MM.1S (cell line): ENCODE data around the gene KLHL3.

Source experiments
- DNase-seq: peaks from one replicate; pipeline ENCODE4 v3.0.0-alpha.2; 2015
- H2AFZ ChIP-seq: fragments of 300-600 bp; sonication (generic); 2 replicates; pipeline ENCODE4 v1.6.0; 2016; ENCODE audit warnings: antibody characterized with exemption, low read length
- H3F3A ChIP-seq: fragments of 300-600 bp; sonication (generic); 2 replicates; pipeline ENCODE4 v1.6.1; 2016; ENCODE audit warnings: mild to moderate bottlenecking, antibody characterized with exemption, low read length, moderate library complexity, mixed read lengths; ENCODE audit not compliant: insufficient read depth
- H3K27ac ChIP-seq: fragments of 300-600 bp; sonication (generic); 2 replicates; pipeline ENCODE4 v1.5.1; 2016; ENCODE audit warnings: mild to moderate bottlenecking, low read length
- H3K27me3 ChIP-seq: fragments of 300-600 bp; sonication (generic); replicated peaks from 2 replicates; pipeline ENCODE4 v1.6.0; 2016; ENCODE audit warnings: low read length; ENCODE audit not compliant: insufficient read depth
- H3K36me3 ChIP-seq: fragments of 300-600 bp; sonication (generic); replicated peaks from 2 replicates; pipeline ENCODE4 v1.6.1; 2016; ENCODE audit warnings: mild to moderate bottlenecking, low read length, mixed read lengths; ENCODE audit not compliant: insufficient read depth
- H3K4me1 ChIP-seq: fragments of 300-600 bp; sonication (generic); 2 replicates; pipeline ENCODE4 v1.6.1; 2016; ENCODE audit warnings: low read length, mixed read lengths
- H3K4me2 ChIP-seq: fragments of 300-600 bp; sonication (generic); 2 replicates; pipeline ENCODE4 v1.6.0; 2016; ENCODE audit warnings: low read depth, low read length
- H3K4me3 ChIP-seq: fragments of 300-600 bp; sonication (generic); 2 replicates; pipeline ENCODE4 v1.5.1; 2016; ENCODE audit warnings: low read length, mixed read lengths
- H3K79me2 ChIP-seq: fragments of 300-600 bp; sonication (generic); 2 replicates; pipeline ENCODE4 v1.6.1; 2016; ENCODE audit warnings: mixed run types, low read length, mixed read lengths
- H3K9ac ChIP-seq: fragments of 300-600 bp; sonication (generic); 2 replicates; pipeline ENCODE4 v1.6.1; 2016; ENCODE audit warnings: low read length, mixed read lengths
- H3K9me2 ChIP-seq: fragments of 300-600 bp; sonication (generic); replicated peaks from 2 replicates; pipeline ENCODE4 v1.6.1; 2016; ENCODE audit warnings: mild to moderate bottlenecking, low read length, mixed read lengths; ENCODE audit not compliant: insufficient read depth
- H3K9me3 ChIP-seq: fragments of 300-600 bp; sonication (generic); replicated peaks from 2 replicates; pipeline ENCODE4 v1.6.1; 2016; ENCODE audit warnings: mild to moderate bottlenecking, low read length, mixed read lengths; ENCODE audit not compliant: insufficient read depth
- H4K20me1 ChIP-seq: fragments of 300-600 bp; sonication (generic); 2 replicates; pipeline ENCODE4 v1.6.1; 2016; ENCODE audit warnings: mild to moderate bottlenecking, low read length, moderate library complexity, mixed read lengths; ENCODE audit not compliant: insufficient read depth
- CTCF ChIP-seq: fragments of 300-600 bp; sonication (generic); IDR thresholded peaks from 2 replicates; pipeline ENCODE4 v1.5.1; 2016; ENCODE audit warnings: antibody characterized with exemption, low read length, mixed read lengths
- EZH2 ChIP-seq: fragments of 300-600 bp; sonication (generic); optimal IDR thresholded peaks from 2 replicates; pipeline ENCODE3; 2017; ENCODE audit warnings: low read depth, mild to moderate bottlenecking, antibody characterized with exemption, low read length, mixed read lengths
- EZH2phosphoT487 ChIP-seq: fragments of 300-600 bp; sonication (generic); IDR thresholded peaks from 2 replicates; pipeline ENCODE4 v1.6.1; 2018; ENCODE audit warnings: antibody characterized with exemption, low read length

The KLHL3 gene

GRCh38 chr5:137589185-137589584 is 146.7 kb downstream of the KLHL3 start:
- Histone ChIP-seq H3K27me3 (no peaks in the 10 kb centered on the region), H3F3A (no peaks in the 10 kb centered on the region), H3K79me2 (no peaks in the 10 kb centered on the region), H3K4me1 (no peaks in the 10 kb centered on the region), H3K4me2 (no peak overlapping the region), H3K36me3 (no peaks in the 10 kb centered on the region), H3K4me3 (no peak overlapping the region), H3K27ac (no peak overlapping the region), H3K9ac (no peak overlapping the region), H3K9me2 (no peaks in the 10 kb centered on the region), H2AFZ (no peak overlapping the region), H4K20me1 (no peaks in the 10 kb centered on the region), H3K9me3 (no peaks in the 10 kb centered on the region)
- TF ChIP-seq EZH2 (no peak), CTCF (no peak), EZH2phosphoT487 (no peak)
- DNase-seq: no peak

GRCh38 chr5:137587919-137588318 is 148.0 kb downstream of the KLHL3 start:
- no peaks in the 10 kb centered on the region for H3K9me2 ChIP-seq
- H3F3A ChIP-seq: no peaks in the 10 kb centered on the region
- no peak overlapping the region for H3K4me2 ChIP-seq
- H3K4me1 ChIP-seq: no peaks in the 10 kb centered on the region
- no peaks in the 10 kb centered on the region for H3K79me2 ChIP-seq
- H3K36me3 ChIP-seq: no peaks in the 10 kb centered on the region
- H2AFZ ChIP-seq: no peak overlapping the region
- TF ChIP-seq EZH2phosphoT487: no peak
- no peak for TF ChIP-seq EZH2
- no peak for TF ChIP-seq CTCF
- H3K9me3 ChIP-seq: no peaks in the 10 kb centered on the region
- H4K20me1 ChIP-seq: no peaks in the 10 kb centered on the region
- H3K9ac ChIP-seq: no peak overlapping the region
- no peak for DNase-seq
- H3K27ac ChIP-seq: no peak overlapping the region
- H3K27me3 ChIP-seq: no peaks in the 10 kb centered on the region
- H3K4me3 ChIP-seq: no peak overlapping the region

- Histone ChIP-seq H3K4me3 (no peak overlapping the region), H4K20me1 (no peaks in the 10 kb centered on the region), H2AFZ (no peak overlapping the region), H3K36me3 (no peaks in the 10 kb centered on the region), H3K79me2 (no peaks in the 10 kb centered on the region), H3K9me3 (no peaks in the 10 kb centered on the region), H3F3A (no peaks in the 10 kb centered on the region), H3K27me3 (no peaks in the 10 kb centered on the region), H3K4me1 (no peaks in the 10 kb centered on the region), H3K4me2 (no peak overlapping the region), H3K27ac (no peak overlapping the region), H3K9ac (no peak overlapping the region), H3K9me2 (no peaks in the 10 kb centered on the region)
- TF ChIP-seq EZH2: no peak
- no peak for TF ChIP-seq CTCF
- TF ChIP-seq EZH2phosphoT487: no peak
- DNase-seq: no peak
These were observed 151.6 kb downstream of the KLHL3 start for GRCh38 chr5:137584262-137584661.

- no peak for DNase-seq
These were observed 152.8 kb downstream of the KLHL3 start for GRCh38 chr5:137583129-137583528.

More at GRCh38 chr5:137583129-137583528, 152.8 kb downstream of the KLHL3 start:
- Histone ChIP-seq H3K36me3 (no peaks in the 10 kb centered on the region), H3K9me3 (no peaks in the 10 kb centered on the region), H4K20me1 (no peaks in the 10 kb centered on the region), H3K4me3 (no peak overlapping the region), H3F3A (no peaks in the 10 kb centered on the region), H3K27ac (no peak overlapping the region), H3K27me3 (no peaks in the 10 kb centered on the region), H3K79me2 (no peaks in the 10 kb centered on the region), H3K4me1 (no peaks in the 10 kb centered on the region), H3K9ac (no peak overlapping the region), H2AFZ (no peak overlapping the region), H3K9me2 (no peaks in the 10 kb centered on the region), H3K4me2 (no peak overlapping the region)
- no peak for TF ChIP-seq CTCF
- TF ChIP-seq EZH2: no peak
- no peak for TF ChIP-seq EZH2phosphoT487
